T-helper 17 cell (primary cell): ENCODE measurements around the gene NCOA7. TPM values are rescaled to one million over a fixed set of nuclear protein-coding genes. Genes with fewer than 3 reads are reported as not detected.

Experiments used
- ATAC-seq: fragments of 150-1000 bp; cut with Tn5 transposase; 2 replicates; pipeline ENCODE4 v1.10.0; 2021; ENCODE audit warnings: mild to moderate bottlenecking, moderate library complexity
- DNase-seq, 3 donors: peaks; one replicate each; pipeline versions ENCODE4 v3.0.0 to v3.0.0-alpha.2; 2020 to 2021
- H3K9me3 ChIP-seq: one replicate; pipeline ENCODE4 v1.7.0; 2013; ENCODE audit warnings: low read length, mild to moderate bottlenecking; ENCODE audit not compliant: control insufficient read depth, poor library complexity, severe bottlenecking
- H3K27ac Mint-ChIP-seq: one replicate; pipeline ENCODE4 v1.8.0; 2022; ENCODE audit warnings: mild to moderate bottlenecking, moderate library complexity, mixed read lengths
- H3K27me3 Mint-ChIP-seq: one replicate; pipeline ENCODE4 v1.8.0; 2022; ENCODE audit warnings: mixed read lengths
- H3K36me3 Mint-ChIP-seq: one replicate; pipeline ENCODE4 v1.8.0; 2022; ENCODE audit warnings: low read depth, mixed read lengths
- H3K4me1 Mint-ChIP-seq: one replicate; pipeline ENCODE4 v1.8.0; 2022; ENCODE audit warnings: mild to moderate bottlenecking, mixed read lengths
- H3K4me3 Mint-ChIP-seq: one replicate; pipeline ENCODE4 v1.8.0; 2022; ENCODE audit warnings: mild to moderate bottlenecking, moderate library complexity, mixed read lengths
- total RNA-seq, 4 donors: library from RNA in 2 of 4; stranded (reverse) in 2 of 4; gene quantifications; one replicate each; pipeline ENCODE4 v1.2.3 and lab custom pipeline; 2022 to 2026

The NCOA7 gene
- total RNA-seq, 2 donors from 2014 or later: 49.5 to 62.4 TPM

DNA sequence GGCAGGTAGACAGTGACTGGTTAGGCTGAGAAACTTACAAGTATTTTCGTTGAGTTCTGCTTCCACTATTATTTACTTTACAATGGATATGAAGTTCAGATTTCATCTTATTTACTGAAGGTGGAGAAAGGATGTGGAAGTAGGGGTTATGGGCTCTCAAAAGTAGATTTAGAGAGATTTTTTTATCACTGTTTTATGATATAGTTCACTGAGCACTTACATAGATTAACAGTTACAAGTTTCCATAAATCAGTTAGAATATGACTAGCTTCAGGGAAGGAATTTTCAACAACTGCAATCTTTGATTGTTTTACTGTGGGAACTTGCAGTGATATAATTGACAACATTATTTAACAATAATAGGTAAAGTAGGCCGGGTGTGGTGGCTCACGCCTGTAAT, 188.3 kb downstream of the NCOA7 start:
- Mint-ChIP-seq H3K27ac (no peak overlapping the region), H3K27me3 (no peaks in the 10 kb centered on the region), H3K4me3 (no peak overlapping the region), H3K4me1 (peaks cover 3% of the 10 kb centered on the region), H3K36me3 (no peaks in the 10 kb centered on the region)
- H3K9me3 ChIP-seq: no peaks in the 10 kb centered on the region
- no peak for ATAC-seq
- no peak for DNase-seq

Other genes starting within 250 kb of the NCOA7 start
- under 1 TPM in 1 of 2 donors, not detected in 1; 0.23 TPM for gene HEY2, start 41.3 kb upstream of the NCOA7 start, total RNA-seq
- gene HINT3, start 165.8 kb downstream of the NCOA7 start, total RNA-seq: 10 to 100 TPM in 1 of 2 donors, 1 to 10 TPM in 1; 7.6 to 10.6 TPM
- gene TRMT11, start 195.6 kb downstream of the NCOA7 start, total RNA-seq: 10 to 100 TPM; 17.8 to 20.1 TPM